PC-9 (cell line): ENCODE measurements around the gene NLK. TPM values are rescaled to one million over a fixed set of nuclear protein-coding genes. Genes with fewer than 3 reads are reported as not detected.

ENCODE experiments used
- BruUV-seq: library from RNA; stranded (reverse); fragments of 400-500 nt; replicated peaks from 2 replicates; lab custom pipeline; 2021; lab: Mats Ljungman, UMichigan
- CTCF ChIA-PET: fragments of 300-600 bp; sonication (Branson Sonifier 250); formaldehyde crosslinking; loops from one replicate; lab custom pipeline; 2022; ENCODE audit warnings: antibody characterized with exemption; lab: Charles Lee
- POLR2A ChIA-PET: fragments of 300-600 bp; sonication (Branson Sonifier 250); formaldehyde crosslinking; loops from one replicate; lab custom pipeline; 2022; ENCODE audit warnings: antibody characterized with exemption; ENCODE audit not compliant: unreplicated experiment; lab: Charles Lee
- DNase-seq, 2 experiments: peaks; one replicate each; pipeline versions ENCODE4 v3.0.0 to v3.0.0-alpha.2; 2015 to 2022; ENCODE audit warnings: mixed read lengths in 1 of 2
- H2AFZ ChIP-seq: fragments of 200-600 bp; sonication (generic); 2 replicates; pipeline ENCODE4 v1.8.1; 2017; ENCODE audit warnings: antibody characterized with exemption
- H3F3A ChIP-seq: fragments of 200-600 bp; sonication (generic); 2 replicates; pipeline ENCODE4 v1.8.1; 2017; ENCODE audit warnings: antibody characterized with exemption, mild to moderate bottlenecking, low read depth; ENCODE audit not compliant: insufficient read depth
- H3K27ac ChIP-seq: fragments of 200-600 bp; sonication (generic); 2 replicates; pipeline ENCODE4 v1.6.1; 2016; ENCODE audit warnings: mixed run types
- H3K27me3 ChIP-seq: fragments of 200-600 bp; sonication (generic); 2 replicates; pipeline ENCODE4 v1.6.1; 2016; ENCODE audit warnings: low read depth, mixed run types; ENCODE audit not compliant: insufficient read depth
- H3K36me3 ChIP-seq: fragments of 200-600 bp; sonication (generic); 2 replicates; pipeline ENCODE4 v1.6.1; 2016; ENCODE audit warnings: low read depth, mixed run types
- H3K4me1 ChIP-seq: fragments of 200-600 bp; sonication (generic); replicated peaks from 2 replicates; pipeline ENCODE4 v1.6.1; 2016; ENCODE audit warnings: mixed run types; ENCODE audit not compliant: insufficient read depth
- H3K4me2 ChIP-seq: fragments of 200-600 bp; sonication (generic); 2 replicates; pipeline ENCODE4 v1.6.1; 2017; ENCODE audit warnings: mixed run types
- H3K4me3 ChIP-seq: fragments of 200-600 bp; sonication (generic); 2 replicates; pipeline ENCODE4 v1.6.1; 2016; ENCODE audit warnings: mixed run types
- H3K79me2 ChIP-seq: fragments of 200-600 bp; sonication (generic); 2 replicates; pipeline ENCODE4 v1.6.1; 2017; ENCODE audit warnings: low read depth, mixed run types
- H3K9me2 ChIP-seq: fragments of 200-600 bp; sonication (generic); 2 replicates; pipeline ENCODE4 v1.8.1; 2017; ENCODE audit warnings: mild to moderate bottlenecking; ENCODE audit not compliant: insufficient read depth
- H3K9me3 ChIP-seq: fragments of 200-600 bp; sonication (generic); 2 replicates; pipeline ENCODE4 v1.8.1; 2016; ENCODE audit warnings: low read depth; ENCODE audit not compliant: insufficient read depth
- H4K20me1 ChIP-seq: fragments of 200-600 bp; sonication (generic); 2 replicates; pipeline ENCODE4 v1.8.1; 2017; ENCODE audit not compliant: insufficient read depth
- EZH2 ChIP-seq: fragments of 200-600 bp; sonication (generic); IDR thresholded peaks from 2 replicates; pipeline ENCODE4 v1.8.0; 2017; ENCODE audit warnings: antibody characterized with exemption, low read depth
- intact Hi-C: fragments of 100-400 bp; cut with micrococcal nuclease; formaldehyde crosslinking; loops from one replicate; pipeline ENCODE4 v1.10.0; 2022; ENCODE audit not compliant: unreplicated experiment
- total RNA-seq: library from RNA; stranded (reverse); gene quantifications from 2 replicates; pipeline ENCODE4 v1.2.3, GENCODE V29; 2021
- TF ChIP-seq, protein P1 (sequence below): fragments of 200-600 bp; sonication (generic); conservative IDR thresholded peaks from 2 replicates; pipeline ENCODE4 v1.6.1; 2017; ENCODE audit warnings: mixed run types, antibody characterized with exemption, mild to moderate bottlenecking, moderate library complexity

Gene NLK
- total RNA-seq, 1 experiment from 2014 or later, result 20.7 TPM

GRCh38 chr17:28113269-28113668 lies 70.8 kb downstream of the NLK start:
- Histone ChIP-seq H3K9me2 (no peaks in the 10 kb centered on the region; the same call in 1 of the 2 replicates), H2AFZ (no peak overlapping the region), H3K36me3 (no peaks in the 10 kb centered on the region), H3K27ac (no peak overlapping the region), H3K27me3 (no peaks in the 10 kb centered on the region), H3K4me1 (no peaks in the 10 kb centered on the region), H3K4me2 (no peak overlapping the region), H3K4me3 (no peak overlapping the region), H3K9me3 (no peaks in the 10 kb centered on the region; the same call in 1 of the 2 replicates), H3F3A (no peaks in the 10 kb centered on the region), H3K79me2 (no peaks in the 10 kb centered on the region), H4K20me1 (no peaks in the 10 kb centered on the region)
- no TSS peak for BruUV-seq
- DNase-seq, result no peak
- intact Hi-C loops, result no loop called here
- TF ChIP-seq EZH2, result no peak
- TF ChIP-seq, protein P1, sequence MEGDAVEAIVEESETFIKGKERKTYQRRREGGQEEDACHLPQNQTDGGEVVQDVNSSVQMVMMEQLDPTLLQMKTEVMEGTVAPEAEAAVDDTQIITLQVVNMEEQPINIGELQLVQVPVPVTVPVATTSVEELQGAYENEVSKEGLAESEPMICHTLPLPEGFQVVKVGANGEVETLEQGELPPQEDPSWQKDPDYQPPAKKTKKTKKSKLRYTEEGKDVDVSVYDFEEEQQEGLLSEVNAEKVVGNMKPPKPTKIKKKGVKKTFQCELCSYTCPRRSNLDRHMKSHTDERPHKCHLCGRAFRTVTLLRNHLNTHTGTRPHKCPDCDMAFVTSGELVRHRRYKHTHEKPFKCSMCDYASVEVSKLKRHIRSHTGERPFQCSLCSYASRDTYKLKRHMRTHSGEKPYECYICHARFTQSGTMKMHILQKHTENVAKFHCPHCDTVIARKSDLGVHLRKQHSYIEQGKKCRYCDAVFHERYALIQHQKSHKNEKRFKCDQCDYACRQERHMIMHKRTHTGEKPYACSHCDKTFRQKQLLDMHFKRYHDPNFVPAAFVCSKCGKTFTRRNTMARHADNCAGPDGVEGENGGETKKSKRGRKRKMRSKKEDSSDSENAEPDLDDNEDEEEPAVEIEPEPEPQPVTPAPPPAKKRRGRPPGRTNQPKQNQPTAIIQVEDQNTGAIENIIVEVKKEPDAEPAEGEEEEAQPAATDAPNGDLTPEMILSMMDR, result no peak
- CTCF ChIA-PET, result no interaction called here
- POLR2A ChIA-PET, result no interaction called here

GRCh38 chr17:28115046-28115445 lies 72.6 kb downstream of the NLK start:
- ChIA-PET CTCF (no interaction called here), POLR2A (no interaction called here)
- no peaks in the 10 kb centered on the region for H3K4me1 ChIP-seq
- no peaks in the 10 kb centered on the region for H3F3A ChIP-seq
- no peak overlapping the region for H3K27ac ChIP-seq
- TF ChIP-seq EZH2, result no peak
- TF ChIP-seq, protein P1, result no peak
- no peak overlapping the region for H3K4me2 ChIP-seq
- H3K27me3 ChIP-seq, result no peaks in the 10 kb centered on the region
- no peaks in the 10 kb centered on the region for H3K36me3 ChIP-seq
- no peak overlapping the region for H3K4me3 ChIP-seq
- H3K9me2 ChIP-seq, result no peaks in the 10 kb centered on the region; the same call in 1 of the 2 replicates
- no peaks in the 10 kb centered on the region; the same call in 1 of the 2 replicates for H3K9me3 ChIP-seq
- intact Hi-C loops, result no loop called here
- no peak for DNase-seq
- H4K20me1 ChIP-seq, result no peaks in the 10 kb centered on the region
- no peaks in the 10 kb centered on the region for H3K79me2 ChIP-seq
- no peak overlapping the region for H2AFZ ChIP-seq
- no TSS peak for BruUV-seq

DNA sequence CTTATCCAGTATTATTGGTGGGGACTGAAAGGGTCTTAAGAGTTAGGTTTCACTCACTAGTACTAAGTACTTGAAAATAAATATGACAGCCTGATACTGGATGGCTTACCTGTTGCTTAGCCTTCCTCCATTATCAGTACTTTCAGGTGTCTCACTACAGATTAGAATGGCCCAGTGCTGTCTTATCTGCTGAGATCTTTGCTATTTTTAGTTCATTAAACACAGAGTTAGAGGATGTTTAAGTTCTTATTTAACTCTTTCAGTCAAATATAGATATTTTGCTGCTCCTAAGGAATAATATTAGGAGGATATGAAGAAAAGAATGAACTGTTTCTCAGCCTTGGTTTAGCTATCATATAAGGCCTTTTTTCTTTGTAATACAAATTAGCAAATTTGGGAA lies 74.8 kb downstream of the NLK start:
- Histone ChIP-seq H3K27me3 (no peaks in the 10 kb centered on the region), H2AFZ (no peak overlapping the region), H3K4me1 (no peaks in the 10 kb centered on the region), H3K4me3 (no peak overlapping the region), H4K20me1 (no peaks in the 10 kb centered on the region), H3K27ac (no peak overlapping the region), H3F3A (no peaks in the 10 kb centered on the region), H3K9me2 (no peaks in the 10 kb centered on the region; the same call in 1 of the 2 replicates), H3K79me2 (no peaks in the 10 kb centered on the region), H3K9me3 (no peaks in the 10 kb centered on the region), H3K4me2 (no peak overlapping the region), H3K36me3 (no peaks in the 10 kb centered on the region)
- no TSS peak for BruUV-seq
- ChIA-PET CTCF (no interaction called here), POLR2A (no interaction called here)
- DNase-seq, result no peak
- intact Hi-C loops, result no loop called here
- TF ChIP-seq, protein P1, result no peak
